Esophagus squamous epithelium (tissue), 4 donors: ENCODE results near the gene SNX10.

ENCODE experiments used
- POLR2A ChIP-seq, 4 donors: fragments of 450-650 bp; IDR thresholded peaks; one replicate each; pipeline ENCODE4 v1.6.1; 2017; ENCODE audit warnings: antibody characterized with exemption in 4 of 4, mild to moderate bottlenecking in 4 of 4, moderate library complexity in 3 of 4
- TF ChIP-seq, protein P1 (sequence below), 6 experiments: fragments of 450-650 bp in 4 of 6; fragments of 200-600 bp in 2 of 6; sonication (generic) in 2 of 6; IDR thresholded peaks; one replicate each; pipeline ENCODE4 v1.5.1; 2016 to 2019; ENCODE audit warnings: antibody characterized with exemption in 6 of 6, mild to moderate bottlenecking in 4 of 6, moderate library complexity in 4 of 6

DNA sequence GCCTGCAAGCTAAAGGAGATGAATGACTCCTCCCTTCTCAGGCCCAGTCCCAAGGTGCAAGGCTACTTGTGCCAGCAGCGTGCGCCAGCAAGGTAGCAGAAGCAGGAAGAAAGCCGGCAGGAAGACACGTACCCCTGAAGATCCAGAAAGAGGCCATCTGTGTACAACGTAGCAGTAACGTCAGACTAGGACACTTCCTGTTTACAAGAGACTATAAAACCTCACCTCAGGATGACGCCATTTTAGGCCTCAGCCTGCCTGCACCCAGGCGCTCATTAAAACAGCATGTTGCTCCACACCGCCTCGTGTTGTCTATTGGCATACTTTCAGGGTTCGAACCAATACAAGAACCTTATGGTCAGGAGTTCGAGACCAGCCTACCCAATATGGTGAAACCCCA lies 41.4 kb upstream of the SNX10 start:
- TF ChIP-seq POLR2A (IDR thresholded peaks at IDR 0.05): no peak
- TF ChIP-seq, protein P1, sequence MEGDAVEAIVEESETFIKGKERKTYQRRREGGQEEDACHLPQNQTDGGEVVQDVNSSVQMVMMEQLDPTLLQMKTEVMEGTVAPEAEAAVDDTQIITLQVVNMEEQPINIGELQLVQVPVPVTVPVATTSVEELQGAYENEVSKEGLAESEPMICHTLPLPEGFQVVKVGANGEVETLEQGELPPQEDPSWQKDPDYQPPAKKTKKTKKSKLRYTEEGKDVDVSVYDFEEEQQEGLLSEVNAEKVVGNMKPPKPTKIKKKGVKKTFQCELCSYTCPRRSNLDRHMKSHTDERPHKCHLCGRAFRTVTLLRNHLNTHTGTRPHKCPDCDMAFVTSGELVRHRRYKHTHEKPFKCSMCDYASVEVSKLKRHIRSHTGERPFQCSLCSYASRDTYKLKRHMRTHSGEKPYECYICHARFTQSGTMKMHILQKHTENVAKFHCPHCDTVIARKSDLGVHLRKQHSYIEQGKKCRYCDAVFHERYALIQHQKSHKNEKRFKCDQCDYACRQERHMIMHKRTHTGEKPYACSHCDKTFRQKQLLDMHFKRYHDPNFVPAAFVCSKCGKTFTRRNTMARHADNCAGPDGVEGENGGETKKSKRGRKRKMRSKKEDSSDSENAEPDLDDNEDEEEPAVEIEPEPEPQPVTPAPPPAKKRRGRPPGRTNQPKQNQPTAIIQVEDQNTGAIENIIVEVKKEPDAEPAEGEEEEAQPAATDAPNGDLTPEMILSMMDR (IDR thresholded peaks at IDR 0.05): no peak
